GM12878 (cell line): ENCODE measurements around the gene GGTA1. TPM values are rescaled to one million over a fixed set of nuclear protein-coding genes. Genes with fewer than 3 reads are reported as not detected.

Source experiments
- ATAC-seq: fragments of 200-7000 bp; cut with Tn5 transposase; 3 replicates; pipeline ENCODE4 v1.9.1; 2020; ENCODE audit warnings: mild to moderate bottlenecking, moderate library complexity
- BruUV-seq: library from RNA; stranded (reverse); fragments of 400-500 nt; replicated peaks from 2 replicates; lab custom pipeline; 2021; lab: Mats Ljungman, UMichigan
- CTCF ChIA-PET: fragments of 300-600 bp; sonication (Branson Sonifier 250); formaldehyde crosslinking; extraction: SDS; loops from one replicate; lab custom pipeline; 2021; ENCODE audit warnings: inconsistent platforms; lab: Yijun Ruan, JAX
- POLR2A ChIA-PET: fragments of 350-600 bp; formaldehyde crosslinking; extraction: SDS; loops from one replicate; lab custom pipeline; 2021; ENCODE audit warnings: inconsistent platforms; lab: Charles Lee
- RAD21 ChIA-PET: fragments of 300-600 bp; sonication (Branson Sonifier 250); formaldehyde crosslinking; loops from one replicate; lab custom pipeline; 2023; ENCODE audit warnings: antibody characterized with exemption; ENCODE audit not compliant: unreplicated experiment; lab: Charles Lee
- SMC1A ChIA-PET: fragments of 300-600 bp; sonication (Branson Sonifier 250); formaldehyde crosslinking; loops from one replicate; lab custom pipeline; 2023; ENCODE audit not compliant: unreplicated experiment, uncharacterized antibody; lab: Charles Lee
- DNase-seq: peaks from one replicate; pipeline ENCODE4 v3.0.0-alpha.2; 2011; ENCODE audit warnings: low read depth, low spot score
- FAIRE-seq: peaks from 3 replicates; lab custom pipeline; 2011; peaks lifted over from hg19 to GRCh38; lab: Jason Lieb, UNC
- H2AFZ ChIP-seq: 2 replicates; pipeline ENCODE4 v1.6.0; 2011; ENCODE audit warnings: low read depth, low read length, control low read depth; ENCODE audit not compliant: control insufficient read depth
- H3K27ac ChIP-seq: 2 replicates; pipeline ENCODE4 v1.5.1; 2011; ENCODE audit warnings: control low read depth; ENCODE audit not compliant: control insufficient read depth, insufficient read depth
- H3K27me3 ChIP-seq, 2 experiments: replicated peaks in 1 of 2; 2 replicates each; pipeline versions ENCODE4 v1.6.0 to v1.6.1; 2011; ENCODE audit warnings: low read length in 1 of 2; ENCODE audit not compliant: control insufficient read depth in 2 of 2, insufficient read depth in 2 of 2
- H3K36me3 ChIP-seq, 2 experiments: 2 replicates each; pipeline ENCODE4 v1.5.1; 2011; ENCODE audit warnings: low read length in 1 of 2; ENCODE audit not compliant: control insufficient read depth in 2 of 2, insufficient read depth in 2 of 2
- H3K4me1 ChIP-seq: 2 replicates; pipeline ENCODE4 v1.6.1; 2011; ENCODE audit warnings: mild to moderate bottlenecking, low read length, moderate library complexity, mixed read lengths; ENCODE audit not compliant: control insufficient read depth, insufficient read depth
- H3K4me2 ChIP-seq: 2 replicates; pipeline ENCODE4 v1.6.0; 2011; ENCODE audit warnings: control low read depth; ENCODE audit not compliant: control insufficient read depth, insufficient read depth
- H3K4me3 ChIP-seq: fragments of 200-600 bp; sonication (generic); 2 replicates; pipeline ENCODE4 v1.5.1; 2016
- H3K79me2 ChIP-seq: 2 replicates; pipeline ENCODE4 v1.6.0; 2011; ENCODE audit warnings: low read length; ENCODE audit not compliant: control insufficient read depth, insufficient read depth
- H3K9ac ChIP-seq: 2 replicates; pipeline ENCODE4 v1.8.0; 2011; ENCODE audit warnings: low read length, control low read depth, mixed read lengths; ENCODE audit not compliant: control insufficient read depth, insufficient read depth
- H3K9me3 ChIP-seq: replicated peaks from 3 replicates; pipeline ENCODE4 v1.5.1; 2011; ENCODE audit warnings: mild to moderate bottlenecking, low read length; ENCODE audit not compliant: control insufficient read depth, insufficient read depth
- H4K20me1 ChIP-seq: 2 replicates; pipeline ENCODE4 v1.6.0; 2011; ENCODE audit not compliant: control insufficient read depth, insufficient read depth
- BCLAF1 ChIP-seq: fragments of 450-650 bp; IDR thresholded peaks from 2 replicates; pipeline ENCODE4 v1.6.1; 2017; ENCODE audit warnings: antibody characterized with exemption, mild to moderate bottlenecking, moderate library complexity
- EED ChIP-seq: sonication (generic); IDR thresholded peaks from 2 replicates; pipeline ENCODE4 v1.6.1; 2016; ENCODE audit warnings: antibody characterized with exemption, low read depth
- GABPA ChIP-seq: IDR thresholded peaks from 2 replicates; pipeline ENCODE4 v1.6.1; 2014; ENCODE audit warnings: antibody characterized with exemption, low read depth, mild to moderate bottlenecking, inconsistent platforms
- POLR2AphosphoS5 ChIP-seq: IDR thresholded peaks from 2 replicates; pipeline ENCODE4 v1.6.1; 2011; ENCODE audit warnings: mild to moderate bottlenecking, low read length, inconsistent platforms
- RUNX3 ChIP-seq: IDR thresholded peaks from 2 replicates; pipeline ENCODE4 v1.6.1; 2012; ENCODE audit warnings: low read length, inconsistent platforms
- SRF ChIP-seq, 2 experiments: IDR thresholded peaks; 2 replicates each; pipeline ENCODE4 v1.6.1; 2011; ENCODE audit warnings: low read depth in 2 of 2, low read length in 2 of 2, mild to moderate bottlenecking in 1 of 2, moderate library complexity in 1 of 2
- TCF7 ChIP-seq: IDR thresholded peaks from 2 replicates; pipeline ENCODE4 v1.6.1; 2014; ENCODE audit warnings: antibody characterized with exemption, borderline replicate concordance
- ZBTB11 ChIP-seq: fragments of 450-650 bp; formaldehyde crosslinking; IDR thresholded peaks from 2 replicates; pipeline ENCODE4 v1.5.0; 2022; ENCODE audit warnings: mild to moderate bottlenecking, missing genetic modification characterization
- ZNF384 ChIP-seq: IDR thresholded peaks from 2 replicates; pipeline ENCODE4 v1.6.1; 2012; ENCODE audit warnings: low read depth, mild to moderate bottlenecking, low read length, improper control_type of control experiment, borderline replicate concordance
- WGBS: methylation state at CpG from one replicate; pipeline ENCODE4 v1.1.6; 2016; ENCODE audit warnings: low lambda C conversion rate; ENCODE audit not compliant: insufficient replicate concordance, insufficient coverage; ENCODE audit errors: missing lambda C conversion rate; 5-methylcytosine and 5-hydroxymethylcytosine counted together
- in situ Hi-C: fragments of 300-500 bp; cut with MboI; formaldehyde crosslinking; loops from 9 replicates; pipeline ENCODE4 v1.14.3; 2018; ENCODE audit warnings: mixed read lengths
- intact Hi-C: fragments of 100-400 bp; cut with micrococcal nuclease; formaldehyde crosslinking; loops from one replicate; pipeline ENCODE4 v1.14.2; 2022; ENCODE audit not compliant: unreplicated experiment
- polyA plus RNA-seq, 11 experiments: library from polyadenylated mRNA; depleted of rRNA in 4 of 11; unstranded in 6 of 11; stranded (reverse) in 5 of 11; fragments of >200 nt; fragmentation: Nextera tagmentation in 4 of 11; fragmentation: Illumina TruSeq in 1 of 11; extraction: Ambion mirVana in 4 of 11; extraction: Trizol in 1 of 11; gene quantifications; 1 replicate in 1 of 11; 2 replicates in 10 of 11; pipeline versions ENCODE4 v1.2.1 to v1.2.3, GENCODE V29; 2011 to 2016; ENCODE audit warnings: inconsistent platforms in 2 of 11, missing spikeins in 2 of 11, low read depth in 1 of 11
- total RNA-seq, 4 experiments: library from RNA; depleted of rRNA in 3 of 4; stranded (reverse); fragments of >200 nt in 3 of 4; fragmentation: Illumina TruSeq in 1 of 4; extraction: Trizol in 1 of 4; gene quantifications; 2 replicates each; pipeline versions ENCODE4 v1.2.1 to v1.2.3, GENCODE V29; 2013 to 2021

Gene GGTA1
- total and polyA plus RNA-seq, 10 of the 15 experiments (the other 5 are each of a cell fraction or from before 2014, with no cell fraction given), result 0.09 to 0.65 (median 0.17) TPM; not detected in 2

DNA sequence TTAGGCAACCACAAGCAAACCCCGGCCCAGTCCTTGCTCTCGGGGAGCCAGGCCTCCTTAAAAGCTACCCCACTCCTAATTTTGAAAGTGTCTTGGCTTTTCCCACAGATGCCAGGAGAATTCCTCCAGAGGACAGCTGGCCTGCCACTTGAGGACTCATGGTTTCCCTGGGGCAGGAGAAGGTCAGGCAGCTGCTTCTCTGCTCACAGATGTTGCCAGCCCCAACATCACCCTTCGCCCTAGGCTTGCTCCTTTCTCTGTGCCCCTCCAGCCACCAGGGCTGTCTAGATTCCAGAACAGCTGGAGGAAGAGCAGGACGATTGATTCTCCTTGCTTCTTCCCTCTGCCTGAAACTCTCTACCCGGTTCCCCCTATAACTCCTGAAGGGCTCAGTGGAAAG is 8.5 kb downstream of the GGTA1 start:
- no peak for TF ChIP-seq SRF (IDR thresholded peaks at IDR 0.05; ENCODE audit: low read depth in 2 of 2, low read length in 2 of 2)
- TF ChIP-seq RUNX3, result no peak
- TF ChIP-seq ZNF384, result no peak
- no peak for TF ChIP-seq BCLAF1
- no peak for TF ChIP-seq EED
- TF ChIP-seq TCF7, result no peak
- TF ChIP-seq GABPA, result no peak
- TF ChIP-seq ZBTB11, result no peak
- TF ChIP-seq POLR2AphosphoS5, result no peak

More for the DNA sequence above, 8.5 kb downstream of the GGTA1 start:
- Histone ChIP-seq H3K9me3 (no peaks in the 10 kb centered on the region; the same call in 2 of the 3 replicates), H4K20me1 (no peaks in the 10 kb centered on the region), H3K79me2 (no peaks in the 10 kb centered on the region), H3K27ac (no peak overlapping the region), H3K9ac (no peak overlapping the region), H3K36me3 (no peaks in the 10 kb centered on the region), H3K4me3 (no peak overlapping the region), H2AFZ (no peak overlapping the region), H3K4me1 (peaks cover 6% of the 10 kb centered on the region; the same call in 1 of the 2 replicates), H3K27me3 (no peaks in the 10 kb centered on the region; a peak in 1 of 4 replicates), H3K4me2 (no peak overlapping the region)
- no TSS peak for BruUV-seq
- POLR2A ChIA-PET, result interaction anchor here (0.6 kb wide), 1 partner anchor 16 kb away, joined by 8 read pairs; no protein-coding TSS in a partner anchor
- DNase-seq (no peak), ATAC-seq (no peak), FAIRE-seq (no peak)
- intact Hi-C loops, result no loop called here
- in situ Hi-C loops, result no loop called here
- WGBS, result 35% methylated on average over 5 of the region's 5 CpGs
- RAD21 ChIA-PET, result no interaction called here
- SMC1A ChIA-PET, result no interaction called here
- CTCF ChIA-PET, result interaction anchor here (1.7 kb wide), 1 partner anchor 12 kb away, joined by 4 read pairs; no protein-coding TSS in a partner anchor
